H9 (cell line): ENCODE measurements around the gene KBTBD12. TPM values are rescaled to one million over a fixed set of nuclear protein-coding genes. Genes with fewer than 3 reads are reported as not detected.

Experiments used
- DNase-seq: peaks from one replicate; pipeline ENCODE4 v3.0.0-alpha.2; 2017
- H2AFZ ChIP-seq: one replicate; pipeline ENCODE4 v1.6.1; 2013; ENCODE audit warnings: mild to moderate bottlenecking, low read length, control low read depth, moderate library complexity
- H2AK5ac ChIP-seq: 2 replicates; pipeline ENCODE4 v1.6.1; 2013; ENCODE audit warnings: low read length, control low read depth, mixed read lengths; ENCODE audit not compliant: insufficient read length
- H2BK120ac ChIP-seq: one replicate; pipeline ENCODE4 v1.6.1; 2013; ENCODE audit warnings: low read depth, mild to moderate bottlenecking, low read length, control low read depth, inconsistent platforms; ENCODE audit not compliant: poor library complexity, severe bottlenecking
- H2BK12ac ChIP-seq: 2 replicates; pipeline ENCODE4 v1.6.1; 2013; ENCODE audit warnings: low read length, control low read depth, mixed read lengths, low read depth; ENCODE audit not compliant: insufficient read length
- H2BK15ac ChIP-seq: 2 replicates; pipeline ENCODE4 v1.6.1; 2013; ENCODE audit warnings: low read depth, low read length, control low read depth
- H2BK20ac ChIP-seq: one replicate; pipeline ENCODE4 v1.6.1; 2013; ENCODE audit warnings: low read depth, mild to moderate bottlenecking, low read length, control low read depth, inconsistent platforms; ENCODE audit not compliant: poor library complexity, severe bottlenecking
- H2BK5ac ChIP-seq: 2 replicates; pipeline ENCODE4 v1.6.1; 2013; ENCODE audit warnings: low read length, control low read depth, mixed read lengths; ENCODE audit not compliant: insufficient read length
- H3K14ac ChIP-seq: 2 replicates; pipeline ENCODE4 v1.6.1; 2013; ENCODE audit warnings: low read length, control low read depth; ENCODE audit not compliant: insufficient read depth
- H3K18ac ChIP-seq: 2 replicates; pipeline ENCODE4 v1.6.1; 2013; ENCODE audit warnings: low read depth, mild to moderate bottlenecking, mixed read lengths, low read length, control low read depth; ENCODE audit not compliant: insufficient read length
- H3K23ac ChIP-seq: 2 replicates; pipeline ENCODE4 v1.6.1; 2013; ENCODE audit warnings: low read length, control low read depth, mixed read lengths, low read depth; ENCODE audit not compliant: insufficient read length
- H3K23me2 ChIP-seq: 2 replicates; pipeline ENCODE4 v1.6.1; 2013; ENCODE audit warnings: low read depth, mild to moderate bottlenecking, mixed read lengths, low read length, control low read depth; ENCODE audit not compliant: insufficient read length, poor library complexity, severe bottlenecking
- H3K27ac ChIP-seq: 2 replicates; pipeline ENCODE4 v1.5.1; 2013; ENCODE audit warnings: low read length, control low read depth, mixed read lengths, low read depth; ENCODE audit not compliant: insufficient read length
- H3K27me3 ChIP-seq: 2 replicates; pipeline ENCODE4 v1.6.1; 2013; ENCODE audit warnings: low read length, control low read depth, inconsistent platforms; ENCODE audit not compliant: insufficient read depth
- H3K4ac ChIP-seq: 2 replicates; pipeline ENCODE4 v1.6.1; 2013; ENCODE audit warnings: low read depth, mild to moderate bottlenecking, control low read depth, inconsistent platforms, low read length, moderate library complexity
- H3K4me1 ChIP-seq: 2 replicates; pipeline ENCODE4 v1.6.1; 2013; ENCODE audit warnings: low read length, control low read depth, inconsistent platforms; ENCODE audit not compliant: insufficient read depth
- H3K4me2 ChIP-seq: 2 replicates; pipeline ENCODE4 v1.6.1; 2013; ENCODE audit warnings: low read length, control low read depth, mixed read lengths; ENCODE audit not compliant: insufficient read length, insufficient read depth
- H3K56ac ChIP-seq: 2 replicates; pipeline ENCODE4 v1.6.1; 2013; ENCODE audit warnings: low read depth, mild to moderate bottlenecking, mixed read lengths, low read length, control low read depth; ENCODE audit not compliant: insufficient read length
- H3K79me1 ChIP-seq: 2 replicates; pipeline ENCODE4 v1.6.1; 2013; ENCODE audit warnings: low read depth, mild to moderate bottlenecking, moderate library complexity, low read length, control low read depth, inconsistent platforms; ENCODE audit not compliant: insufficient read depth, poor library complexity, severe bottlenecking
- H3K79me2 ChIP-seq: 2 replicates; pipeline ENCODE4 v1.6.1; 2013; ENCODE audit warnings: low read length, control low read depth, inconsistent platforms; ENCODE audit not compliant: insufficient read depth
- H3K9ac ChIP-seq: 2 replicates; pipeline ENCODE4 v1.6.1; 2013; ENCODE audit warnings: low read length, control low read depth, mixed read lengths; ENCODE audit not compliant: insufficient read length; ENCODE audit errors: extremely low read depth
- H3K9me3 ChIP-seq: one replicate; pipeline ENCODE4 v1.6.1; 2013; ENCODE audit warnings: low read depth, low read length, inconsistent platforms; ENCODE audit not compliant: control insufficient read depth
- H3T11ph ChIP-seq: one replicate; pipeline ENCODE4 v1.6.1; 2013; ENCODE audit warnings: mild to moderate bottlenecking, low read length, control low read depth, inconsistent platforms
- H4K20me1 ChIP-seq: one replicate; pipeline ENCODE4 v1.6.1; 2013; ENCODE audit not compliant: control insufficient read depth, insufficient read length, insufficient read depth
- H4K5ac ChIP-seq: 2 replicates; pipeline ENCODE4 v1.6.1; 2013; ENCODE audit warnings: low read depth, mild to moderate bottlenecking, mixed read lengths, low read length, control low read depth; ENCODE audit not compliant: insufficient read length
- H4K8ac ChIP-seq: replicated peaks from 2 replicates; pipeline ENCODE4 v1.6.1; 2013; ENCODE audit warnings: low read length, control low read depth, mixed read lengths, low read depth; ENCODE audit not compliant: insufficient read length
- H4K91ac ChIP-seq: 2 replicates; pipeline ENCODE4 v1.6.1; 2013; ENCODE audit warnings: low read depth, mild to moderate bottlenecking, moderate library complexity, mixed read lengths, low read length, control low read depth; ENCODE audit not compliant: insufficient read length
- H3K27ac Mint-ChIP-seq, 3 experiments: 2 replicates in 2 of 3; 3 replicates in 1 of 3; pipeline ENCODE4 v1.8.0; 2020 to 2021; ENCODE audit warnings: mixed read lengths in 3 of 3, mild to moderate bottlenecking in 1 of 3, moderate library complexity in 1 of 3
- H3K27me3 Mint-ChIP-seq: 2 replicates; pipeline ENCODE4 v1.8.0; 2021; ENCODE audit warnings: low read depth, mild to moderate bottlenecking, moderate library complexity, mixed read lengths
- H3K36me3 Mint-ChIP-seq, 3 experiments: 2 replicates in 2 of 3; 3 replicates in 1 of 3; pipeline ENCODE4 v1.8.0; 2020 to 2021; ENCODE audit warnings: low read depth in 3 of 3, mixed read lengths in 3 of 3; ENCODE audit not compliant: insufficient read depth in 1 of 3
- H3K4me1 Mint-ChIP-seq, 2 experiments: 2 replicates each; pipeline ENCODE4 v1.8.0; 2020; ENCODE audit warnings: mixed read lengths in 2 of 2
- H3K4me3 Mint-ChIP-seq, 2 experiments: 2 replicates in 1 of 2; 3 replicates in 1 of 2; pipeline ENCODE4 v1.8.0; 2020 to 2021; ENCODE audit warnings: mild to moderate bottlenecking in 2 of 2, mixed read lengths in 2 of 2, moderate library complexity in 1 of 2
- H3K9me3 Mint-ChIP-seq, 2 experiments: 2 replicates in 1 of 2; 3 replicates in 1 of 2; pipeline ENCODE4 v1.8.0; 2020; ENCODE audit warnings: mild to moderate bottlenecking in 2 of 2, mixed read lengths in 2 of 2, moderate library complexity in 1 of 2
- CTCF ChIP-seq: fragments of 200-600 bp; sonication (generic); conservative IDR thresholded peaks from 3 replicates; pipeline ENCODE4 v1.8.0; 2021; ENCODE audit warnings: antibody characterized with exemption, mild to moderate bottlenecking
- WGBS: extraction: QIAGEN DNeasy Blood & Tissue Kit; methylation state at CpG from one replicate; pipeline ENCODE4 v1.1.7; 2013; ENCODE audit warnings: missing lambda C conversion rate, low lambda C conversion rate, mixed read lengths; ENCODE audit not compliant: insufficient read length; ENCODE audit errors: extremely low coverage; 5-methylcytosine and 5-hydroxymethylcytosine counted together
- total RNA-seq: library from RNA; stranded (reverse); gene quantifications from 2 replicates; pipeline ENCODE4 v1.2.1, GENCODE V29; 2021

Gene KBTBD12
- total RNA-seq, 1 experiment from 2014 or later = not detected

- no peak overlapping the region for H2AFZ ChIP-seq
- H4K20me1 ChIP-seq = no peaks in the 10 kb centered on the region
- no peak overlapping the region for H2AK5ac ChIP-seq
- H3K4me2 ChIP-seq = no peak overlapping the region
- no peak overlapping the region for H3K18ac ChIP-seq
- peaks cover 10 to 14% of the 10 kb centered on the region in 2 experiments for H3K9me3 Mint-ChIP-seq
- H3K4ac ChIP-seq = no peak overlapping the region
- H3K56ac ChIP-seq = no peak overlapping the region
- H3T11ph ChIP-seq = no peak overlapping the region
- H2BK12ac ChIP-seq = no peak overlapping the region
- H3K27ac Mint-ChIP-seq = no peak overlapping the region
- no peak overlapping the region for H3K4me3 Mint-ChIP-seq
- peaks cover 4 to 10% (median 5%) of the 10 kb centered on the region in 3 experiments; a peak in 6 of 7 replicates for H3K36me3 Mint-ChIP-seq
- peaks cover 6% of the 10 kb centered on the region for H3K27me3 Mint-ChIP-seq
- no peak overlapping the region for H3K14ac ChIP-seq
- no peak overlapping the region for H3K9ac ChIP-seq
- no peaks in the 10 kb centered on the region for H3K79me2 ChIP-seq
- no peak overlapping the region for H3K23ac ChIP-seq
- H3K4me1 Mint-ChIP-seq = peaks cover 0 to 10% of the 10 kb centered on the region in 2 experiments; a peak in 1 of 4 replicates
- no peaks in the 10 kb centered on the region for H3K4me1 ChIP-seq
- H3K79me1 ChIP-seq = no peaks in the 10 kb centered on the region
- H2BK120ac ChIP-seq = no peak overlapping the region
- WGBS = no CpG with 5 or more reads among the region's 8 CpGs
- DNase-seq = no peak
- H2BK20ac ChIP-seq = no peak overlapping the region
- H3K23me2 ChIP-seq = no peaks in the 10 kb centered on the region
- no peaks in the 10 kb centered on the region for H3K9me3 ChIP-seq
- no peak overlapping the region for H3K27ac ChIP-seq
- no peak overlapping the region for H4K91ac ChIP-seq
- no peak overlapping the region for H2BK5ac ChIP-seq
- no peaks in the 10 kb centered on the region for H3K27me3 ChIP-seq
- H4K8ac ChIP-seq = no peak overlapping the region
- H2BK15ac ChIP-seq = no peak overlapping the region
- TF ChIP-seq CTCF = no peak
- H4K5ac ChIP-seq = no peak overlapping the region
Measured at GRCh38 chr3:127888564-127889107, 26.4 kb upstream of the KBTBD12 start.
